ENCODE results near the gene HSPG2.

The HSPG2 gene

DNA sequence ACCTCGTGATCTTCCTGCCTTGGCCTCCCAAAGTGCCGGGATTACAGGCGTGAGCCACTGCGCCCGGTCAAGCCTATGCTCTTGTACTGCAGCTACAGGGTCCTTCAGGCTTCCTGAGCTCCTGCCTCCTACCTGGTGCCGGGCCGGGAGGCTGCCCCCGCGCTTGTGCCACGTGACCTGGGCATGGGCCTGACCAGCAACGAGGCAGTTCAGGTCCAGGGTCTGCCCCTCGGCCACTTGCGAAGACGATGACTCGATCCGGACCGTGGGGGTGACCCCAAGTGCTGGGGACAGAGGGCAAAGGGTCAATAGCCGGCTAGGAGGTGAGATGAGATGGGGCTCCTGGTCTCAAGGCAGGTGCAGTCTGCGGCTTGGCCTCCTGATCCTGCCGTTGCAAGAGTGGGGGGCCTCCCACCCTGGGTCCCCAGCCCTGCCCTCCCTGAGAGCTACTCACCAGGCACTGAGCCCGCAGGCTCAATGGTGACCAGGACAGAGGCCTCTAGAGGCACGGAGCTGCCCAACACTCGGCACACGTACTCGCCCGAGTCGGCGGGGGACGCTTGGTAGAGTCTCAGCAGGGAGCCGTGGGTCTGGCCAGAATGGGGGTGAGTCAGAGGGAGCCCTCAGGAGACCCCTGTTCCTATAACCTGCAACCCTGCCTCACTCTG lies 87.1 kb downstream of the HSPG2 start:
- in situ Hi-C loops (cut with MboI; ENCODE audit: low sequenced_read_pairs): no loop called here

DNA sequence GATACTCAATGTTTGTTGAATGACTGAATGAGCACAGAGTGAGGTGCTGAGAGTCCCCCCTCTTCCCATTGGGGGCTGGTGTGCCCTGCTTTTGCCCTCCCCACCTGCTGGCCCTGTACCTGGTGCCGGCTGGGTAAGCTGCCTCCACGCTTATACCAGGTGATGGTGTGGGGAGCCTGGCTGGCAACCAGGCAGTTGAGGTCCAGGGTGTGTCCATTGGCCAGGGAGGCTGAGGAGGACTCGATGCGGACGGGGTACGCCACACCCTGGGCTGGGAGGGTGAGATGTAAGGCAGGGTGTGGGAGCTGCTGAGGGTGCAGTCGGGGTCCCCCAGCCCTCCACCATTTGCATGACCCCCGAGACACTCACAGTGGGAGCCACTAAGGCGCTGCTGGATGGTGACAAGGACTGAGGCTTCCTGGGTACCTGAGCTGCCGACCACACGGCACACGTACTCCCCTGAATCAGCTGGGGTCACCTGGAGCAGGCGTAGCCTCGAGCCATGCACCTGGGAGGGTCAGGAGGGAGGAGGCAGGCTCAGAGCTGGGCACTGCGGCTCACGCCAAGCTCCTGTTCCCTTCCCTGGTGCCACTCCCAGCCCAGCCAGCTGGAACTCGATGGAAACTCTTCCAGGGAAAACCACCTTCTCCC lies 88.5 kb downstream of the HSPG2 start:
- in situ Hi-C loops (cut with MboI; ENCODE audit: low sequenced_read_pairs): no loop called here

DNA sequence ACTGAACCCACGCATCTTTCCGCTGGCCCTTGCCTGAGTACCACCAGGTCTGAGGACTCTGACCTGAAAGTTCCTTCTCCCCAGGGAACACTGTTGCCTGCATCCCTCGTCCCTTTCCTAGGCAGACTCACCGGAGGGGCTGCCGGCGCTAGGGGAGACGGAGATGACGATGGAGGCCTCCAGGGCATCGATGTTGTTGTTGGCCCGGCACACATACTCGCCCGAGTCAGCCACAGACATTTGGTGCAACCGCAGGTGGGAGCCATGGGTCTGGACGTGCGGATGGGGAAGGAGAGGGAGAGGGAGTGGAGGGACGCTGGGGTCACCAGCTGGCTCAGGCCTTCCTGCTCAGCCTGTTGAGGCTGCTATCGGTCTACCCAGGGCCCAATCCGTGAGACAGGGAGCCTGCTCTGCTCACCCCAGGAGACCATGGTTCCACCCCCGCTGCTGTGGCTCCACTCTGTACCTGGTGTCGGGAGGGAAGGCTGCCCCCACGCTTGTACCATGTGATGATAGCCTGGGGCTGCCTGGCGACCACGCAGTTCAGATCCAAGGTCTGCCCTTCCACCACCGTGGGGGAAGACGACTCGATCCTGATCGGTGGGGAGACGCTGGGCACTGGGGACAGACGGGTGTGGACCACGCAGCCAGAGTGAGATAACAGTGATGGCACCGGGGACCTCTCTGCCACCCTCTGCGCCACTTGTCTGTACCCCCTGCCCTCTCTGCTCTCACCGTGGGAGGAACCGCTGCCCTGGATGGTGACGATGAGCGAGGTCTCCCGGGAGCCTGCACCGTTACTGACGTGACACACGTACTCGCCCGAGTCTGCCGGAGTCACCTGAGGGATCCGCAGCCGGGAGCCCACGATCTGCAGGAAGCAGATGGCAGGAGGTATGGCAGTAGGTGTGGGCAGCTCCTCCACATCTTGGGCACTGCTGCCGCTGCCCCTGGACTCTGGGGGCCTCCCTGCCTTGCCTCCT lies 89.6 kb downstream of the HSPG2 start:
- in situ Hi-C loops (cut with MboI; ENCODE audit: low sequenced_read_pairs): no loop called here

DNA sequence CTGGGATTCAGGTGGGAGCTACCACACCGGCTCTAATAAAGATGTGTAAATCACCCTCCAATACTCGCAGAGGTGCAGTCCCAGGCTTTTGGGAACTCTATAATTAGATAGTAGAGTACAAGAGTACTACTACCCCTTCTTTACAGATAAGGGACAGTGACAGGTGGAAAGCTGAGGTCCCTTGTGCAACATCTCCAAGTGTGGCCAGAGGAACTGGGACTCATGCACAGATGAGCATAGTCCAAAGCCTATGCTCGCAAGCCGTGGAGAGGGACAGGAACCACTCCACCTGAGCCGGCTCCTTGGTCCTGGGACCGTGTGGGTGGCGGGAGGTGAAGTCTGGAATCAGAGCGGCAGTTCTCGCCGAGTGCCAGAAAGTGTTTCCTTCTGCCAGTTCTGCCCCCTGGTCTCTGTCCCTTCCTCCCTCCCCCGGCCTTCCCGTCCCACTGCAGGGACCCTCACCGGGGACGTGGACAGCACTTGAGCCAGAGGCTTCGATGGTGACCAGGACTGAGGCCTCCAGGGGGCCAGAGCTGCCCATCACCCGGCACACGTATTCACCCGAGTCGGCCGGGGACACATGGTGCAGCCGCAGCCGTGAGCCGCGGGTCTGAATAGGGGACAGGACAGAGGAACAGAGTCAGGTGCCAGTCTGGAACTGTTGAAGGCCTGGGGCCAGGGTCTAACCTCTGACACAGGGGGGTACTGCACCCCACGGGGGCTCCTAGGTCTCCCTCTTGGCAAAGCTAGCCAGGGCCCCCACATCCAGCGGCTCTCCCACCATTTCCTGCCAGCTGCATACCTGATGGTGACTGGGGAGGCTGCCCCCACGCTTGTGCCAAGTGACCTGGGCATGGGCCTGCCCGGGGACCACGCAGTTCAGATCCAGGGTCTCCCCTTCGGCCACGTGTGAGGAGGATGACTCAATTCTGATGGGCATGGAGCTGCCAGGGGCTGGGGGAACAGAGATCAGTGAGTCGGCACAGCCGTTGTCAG lies 91.2 kb downstream of the HSPG2 start:
- in situ Hi-C loops (cut with MboI; ENCODE audit: low sequenced_read_pairs): no loop called here

- in situ Hi-C loops (cut with MboI; ENCODE audit: low sequenced_read_pairs): no loop called here
Observed at GRCh38 chr1:21843996-21844395, 93.1 kb downstream of the HSPG2 start.

DNA sequence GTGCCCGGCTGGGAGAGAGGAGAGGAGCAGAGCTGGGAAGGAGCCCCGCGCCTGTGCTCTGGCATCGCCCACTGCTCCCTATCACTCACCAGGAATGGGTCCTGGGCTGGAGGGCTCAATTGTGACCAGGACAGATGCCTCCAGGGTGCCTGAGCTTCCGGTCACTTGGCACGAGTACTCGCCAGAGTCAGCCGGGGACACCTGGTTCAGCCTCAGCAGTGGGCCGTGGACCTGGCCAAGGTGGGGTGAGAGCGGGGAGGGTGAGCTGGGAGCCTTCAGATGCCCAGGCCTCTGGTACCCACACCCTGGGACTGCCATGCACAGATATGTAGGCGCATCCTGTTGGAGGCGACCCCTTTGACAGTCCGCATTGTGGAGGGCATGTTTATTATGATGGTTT lies 93.9 kb downstream of the HSPG2 start:
- in situ Hi-C loops (cut with MboI; ENCODE audit: low sequenced_read_pairs): no loop called here

DNA sequence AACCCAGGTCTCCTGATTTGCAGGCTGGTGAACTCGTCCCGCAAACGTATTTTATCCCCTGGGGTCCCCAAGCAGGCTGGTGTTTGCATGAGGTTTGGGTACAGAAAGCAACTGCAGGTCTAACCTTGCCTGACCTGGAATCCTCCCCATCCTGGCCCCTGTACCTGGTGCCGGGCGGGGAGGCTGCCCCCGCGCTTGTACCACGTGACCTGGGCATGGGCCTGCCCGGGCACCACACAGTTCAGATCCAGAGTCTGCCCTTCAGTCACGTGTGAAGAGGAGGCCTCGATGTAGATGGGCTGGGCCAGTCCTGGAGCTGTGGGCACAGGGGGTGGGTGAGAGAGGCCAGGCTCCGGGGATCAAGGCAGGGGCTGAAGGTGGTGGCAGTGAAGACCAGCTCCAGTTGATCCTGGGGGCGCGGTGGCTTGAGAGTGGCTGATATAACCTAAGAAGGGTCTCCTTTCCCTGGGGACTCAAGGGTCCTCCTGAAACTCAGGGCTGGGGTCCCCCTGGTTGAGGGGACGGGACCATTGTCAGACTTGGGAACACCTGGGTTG lies 94.4 kb downstream of the HSPG2 start:
- in situ Hi-C loops (cut with MboI; ENCODE audit: low sequenced_read_pairs): no loop called here

GRCh38 chr1:21841852-21842466 lies 95.2 kb downstream of the HSPG2 start:
- in situ Hi-C loops (cut with MboI; ENCODE audit: low sequenced_read_pairs): no loop called here

- in situ Hi-C loops (cut with MboI; ENCODE audit: low sequenced_read_pairs): no loop called here
Observed at GRCh38 chr1:21840981-21841380, 96.1 kb downstream of the HSPG2 start.

DNA sequence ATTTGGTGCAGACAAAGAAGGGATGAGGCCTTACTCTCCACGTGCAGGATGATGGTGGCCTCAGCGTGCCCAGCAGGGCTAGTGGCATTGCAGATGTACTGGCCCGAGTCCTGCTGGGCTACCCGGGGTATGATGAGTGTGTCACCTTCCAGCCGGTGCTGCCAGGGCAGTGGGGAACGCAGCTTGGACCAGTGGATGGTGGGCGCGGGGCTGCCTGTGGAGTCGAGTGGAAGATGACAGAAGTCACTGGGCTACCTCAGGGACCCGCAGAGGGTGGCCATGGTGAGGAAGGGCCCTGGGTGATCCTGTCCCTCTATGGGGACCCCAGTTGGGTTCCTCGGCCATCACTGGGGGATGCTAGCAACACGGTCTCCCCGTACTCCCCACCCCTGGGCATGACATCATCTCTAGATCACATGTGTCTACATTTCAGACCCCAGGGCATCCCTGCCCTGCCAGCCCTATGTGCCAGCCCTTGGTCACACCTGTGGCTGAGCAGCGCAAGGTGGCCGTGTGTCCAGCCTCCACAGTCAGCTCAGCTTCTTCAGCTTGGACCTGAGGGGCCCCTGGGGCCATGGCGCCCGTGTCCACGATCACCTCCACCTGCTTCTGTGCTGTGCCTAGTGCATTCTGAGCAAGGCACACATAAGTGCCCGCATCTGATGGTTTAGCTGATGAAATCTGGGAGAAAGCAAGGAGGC lies 97.6 kb downstream of the HSPG2 start:
- in situ Hi-C loops (cut with MboI; ENCODE audit: low sequenced_read_pairs): no loop called here

DNA sequence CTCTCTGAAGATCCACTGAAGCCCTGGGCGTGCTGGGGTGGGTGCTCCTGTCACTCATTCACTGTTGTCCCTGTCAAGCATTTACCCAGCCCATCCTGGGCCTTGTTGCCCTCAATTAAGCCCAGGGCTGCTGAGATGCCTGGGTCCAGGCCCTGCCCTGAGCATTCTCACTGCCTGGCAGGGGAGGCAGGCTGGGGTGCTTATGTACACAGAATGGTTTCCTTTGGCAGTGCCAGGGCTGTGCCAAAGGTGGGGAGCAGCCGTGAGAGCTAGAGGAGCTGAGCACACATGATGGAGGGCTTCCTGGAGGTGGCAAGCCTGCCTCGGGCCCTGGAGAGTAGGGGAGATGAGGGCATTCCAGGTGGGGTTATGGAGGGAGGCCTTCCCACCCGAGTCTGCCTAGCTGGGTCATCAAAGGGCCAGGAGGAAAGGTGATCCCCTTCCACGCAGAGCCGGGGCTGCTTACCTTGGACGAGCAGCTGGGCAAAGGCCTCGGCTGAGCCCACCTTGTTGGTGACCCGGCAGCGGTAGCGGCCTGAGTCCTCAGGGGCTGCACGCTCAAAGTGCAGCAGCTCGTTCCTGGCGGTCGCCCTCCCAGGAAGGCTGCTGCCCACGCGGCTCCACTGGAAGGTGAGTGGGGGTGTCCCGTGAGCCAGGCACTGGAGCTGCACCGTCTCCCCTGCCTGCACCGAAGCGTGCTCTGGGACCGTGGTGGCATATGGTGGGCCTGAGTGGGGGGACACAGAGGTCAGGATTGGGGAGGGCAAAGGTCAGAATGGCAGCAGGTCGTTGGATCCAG lies 98.6 kb downstream of the HSPG2 start:
- in situ Hi-C loops (cut with MboI; ENCODE audit: low sequenced_read_pairs): no loop called here

DNA sequence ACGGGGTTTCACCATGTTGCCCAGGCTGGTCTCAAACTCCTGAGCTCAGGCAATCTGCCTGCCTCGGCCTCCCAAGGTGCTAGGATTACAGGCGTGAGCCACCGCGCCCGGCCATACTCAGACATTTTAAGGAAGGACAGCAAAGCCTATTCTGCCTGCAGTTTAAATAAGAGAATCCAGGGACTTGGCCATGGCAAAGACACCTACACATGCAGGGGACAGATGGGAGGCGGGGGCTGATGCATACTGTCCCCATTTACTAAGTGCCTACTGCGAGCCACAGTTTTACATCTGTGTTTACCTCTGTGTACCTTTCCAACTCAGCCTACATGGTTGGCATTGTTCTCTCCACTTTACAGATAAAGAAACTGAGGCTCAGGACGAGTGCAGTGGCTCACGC lies 99.6 kb downstream of the HSPG2 start:
- in situ Hi-C loops (cut with MboI; ENCODE audit: low sequenced_read_pairs): no loop called here

DNA sequence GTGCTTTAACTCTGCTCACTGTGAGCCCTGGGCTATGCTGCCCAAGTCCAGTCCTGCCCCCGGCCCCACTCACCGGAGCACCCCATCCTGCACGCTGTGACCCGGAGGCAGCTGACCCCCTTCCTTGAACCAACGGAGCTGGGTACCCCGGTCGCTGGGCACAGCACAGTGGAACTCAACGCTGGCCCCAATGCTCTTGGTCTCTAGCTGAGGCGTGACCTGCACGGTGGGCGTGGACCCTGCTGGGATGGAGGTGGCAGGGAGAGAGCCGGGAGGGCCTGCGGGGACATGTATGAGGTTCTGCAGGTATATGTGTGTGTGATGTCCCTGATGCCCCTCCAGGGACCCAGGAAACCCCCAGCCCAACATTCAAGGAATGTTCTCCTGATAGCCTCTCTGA lies 100.4 kb downstream of the HSPG2 start:
- in situ Hi-C loops (cut with MboI; ENCODE audit: low sequenced_read_pairs): no loop called here

GRCh38 chr1:21836010-21836409 lies 101.1 kb downstream of the HSPG2 start:
- in situ Hi-C loops (cut with MboI; ENCODE audit: low sequenced_read_pairs): no loop called here

DNA sequence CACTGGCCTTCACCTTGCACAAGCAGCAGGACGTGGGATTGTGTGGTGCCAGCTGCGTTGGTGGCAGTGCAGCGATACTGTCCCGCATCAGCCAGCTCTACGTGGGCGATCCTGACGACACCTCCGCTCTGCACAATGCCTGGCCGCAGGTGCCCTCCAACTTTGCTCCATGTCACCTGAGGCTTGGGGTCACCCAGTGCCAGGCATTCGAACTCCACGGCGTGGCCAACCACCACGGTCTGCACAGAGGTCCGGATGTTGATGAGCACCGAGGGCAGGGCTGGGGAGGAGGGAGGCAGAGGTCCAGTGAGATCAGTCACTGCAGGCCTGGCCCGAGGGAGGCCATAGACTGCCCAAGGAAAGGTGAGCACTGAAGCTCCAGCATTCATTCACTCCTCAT lies 102.4 kb downstream of the HSPG2 start:
- in situ Hi-C loops (cut with MboI; ENCODE audit: low sequenced_read_pairs): no loop called here

DNA sequence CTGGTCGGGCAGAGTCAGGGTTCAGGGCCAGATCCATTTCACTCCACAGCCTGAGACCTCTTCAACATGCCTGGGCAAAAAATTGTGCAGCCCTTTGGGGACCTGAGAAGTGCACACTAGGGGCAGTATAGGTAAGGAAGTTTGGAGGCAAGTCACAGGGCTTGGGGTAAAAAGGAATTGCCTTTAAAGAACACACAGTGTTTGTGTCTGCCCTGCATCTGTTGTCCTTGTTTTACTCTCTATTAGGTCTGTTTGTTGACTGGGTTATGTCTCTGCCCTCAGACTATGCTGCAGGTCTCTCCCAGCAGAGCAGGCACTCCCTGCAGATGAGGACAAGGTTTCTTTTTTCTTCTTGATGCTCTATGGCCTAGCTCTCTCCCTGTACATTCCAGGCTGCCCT lies 103.0 kb downstream of the HSPG2 start:
- in situ Hi-C loops (cut with MboI; ENCODE audit: low sequenced_read_pairs): no loop called here

DNA sequence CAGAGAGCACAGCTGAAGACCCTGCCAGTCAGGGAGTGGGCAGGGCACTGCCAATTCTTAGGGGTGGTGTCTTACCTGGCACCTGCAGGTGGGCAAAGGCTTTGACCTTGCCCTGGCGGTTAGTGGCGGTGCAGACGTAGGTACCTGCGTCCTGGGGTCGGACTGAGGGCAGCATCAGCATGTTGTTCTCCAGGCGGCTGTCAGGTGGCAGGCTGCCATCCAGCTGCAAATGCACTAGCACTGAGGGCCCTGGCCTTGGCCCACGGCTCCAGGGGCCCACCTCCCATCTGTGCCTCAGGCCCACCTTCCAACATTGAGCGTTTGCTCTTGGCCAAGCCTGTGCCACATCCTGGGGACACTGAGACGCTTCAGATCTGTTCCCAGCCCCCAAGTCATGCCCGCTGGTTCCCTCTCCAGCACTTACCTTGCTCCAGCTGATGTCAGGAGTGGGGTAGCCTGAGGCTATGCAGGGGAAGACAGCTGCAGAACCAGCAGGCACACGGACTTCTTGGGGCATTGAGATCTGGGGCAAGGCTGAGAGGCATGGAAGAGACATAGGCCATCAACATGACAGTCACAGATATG lies 103.6 kb downstream of the HSPG2 start:
- in situ Hi-C loops (cut with MboI; ENCODE audit: low sequenced_read_pairs): no loop called here

- in situ Hi-C loops (cut with MboI; ENCODE audit: low sequenced_read_pairs): no loop called here
Observed at GRCh38 chr1:21831454-21831970, 105.6 kb downstream of the HSPG2 start.

Measured in HL-60/S4 (cell line).